Caco-2 (cell line): ENCODE data around the gene NFATC2. TPM values are rescaled to one million over a fixed set of nuclear protein-coding genes. Genes with fewer than 3 reads are reported as not detected.

Experiments used
- BruUV-seq: library from RNA; stranded (reverse); fragments of 400-500 nt; replicated peaks from 2 replicates; lab custom pipeline; 2021; lab: Mats Ljungman, UMichigan
- CTCF ChIA-PET: fragments of 300-600 bp; sonication (Branson Sonifier 250); formaldehyde crosslinking; loops from one replicate; lab custom pipeline; 2022; ENCODE audit warnings: antibody characterized with exemption; lab: Charles Lee
- POLR2A ChIA-PET: fragments of 300-600 bp; sonication (Branson Sonifier 250); formaldehyde crosslinking; loops from one replicate; lab custom pipeline; 2022; ENCODE audit warnings: antibody characterized with exemption; lab: Charles Lee
- DNase-seq, 2 experiments: peaks; one replicate each; pipeline versions ENCODE4 v3.0.0 to v3.0.0-alpha.2; 2020 to 2022
- H3K27me3 ChIP-seq: replicated peaks from 2 replicates; pipeline ENCODE4 v1.6.0; 2011; ENCODE audit warnings: low read length; ENCODE audit not compliant: control insufficient read depth, insufficient read depth
- H3K36me3 ChIP-seq: 2 replicates; pipeline ENCODE4 v1.5.1; 2011; ENCODE audit warnings: low read length; ENCODE audit not compliant: control insufficient read depth, insufficient read depth
- H3K4me1 ChIP-seq: fragments of 250-450 bp; sonication (Bioruptor Pico); 2 replicates; pipeline ENCODE4 v1.5.1; 2020; ENCODE audit warnings: mild to moderate bottlenecking
- H3K4me3 ChIP-seq: 2 replicates; pipeline ENCODE4 v1.5.1; 2011; ENCODE audit warnings: low read depth, mild to moderate bottlenecking, control low read depth, low read length
- H3K9me3 ChIP-seq: fragments of 250-450 bp; sonication (Bioruptor Pico); 2 replicates; pipeline ENCODE4 v1.5.1; 2020; ENCODE audit warnings: mild to moderate bottlenecking, moderate library complexity
- H3K27ac Mint-ChIP-seq: one replicate; pipeline ENCODE4 v1.8.0; 2022; ENCODE audit warnings: mixed read lengths; ENCODE audit not compliant: unreplicated experiment
- H3K27me3 Mint-ChIP-seq: one replicate; pipeline ENCODE4 v1.8.0; 2022; ENCODE audit warnings: mixed read lengths; ENCODE audit not compliant: insufficient read depth, unreplicated experiment
- H3K36me3 Mint-ChIP-seq: one replicate; pipeline ENCODE4 v1.8.0; 2022; ENCODE audit warnings: mild to moderate bottlenecking, mixed read lengths; ENCODE audit not compliant: insufficient read depth, unreplicated experiment
- H3K4me1 Mint-ChIP-seq: one replicate; pipeline ENCODE4 v1.8.0; 2022; ENCODE audit warnings: low read depth, mixed read lengths; ENCODE audit not compliant: unreplicated experiment
- H3K4me3 Mint-ChIP-seq: one replicate; pipeline ENCODE4 v1.8.0; 2022; ENCODE audit warnings: mild to moderate bottlenecking, moderate library complexity, mixed read lengths; ENCODE audit not compliant: unreplicated experiment
- H3K9me3 Mint-ChIP-seq: one replicate; pipeline ENCODE4 v1.8.0; 2022; ENCODE audit warnings: mixed read lengths; ENCODE audit not compliant: unreplicated experiment
- CTCF ChIP-seq, 2 experiments: fragments of 200-600 bp in 1 of 2; IDR thresholded peaks; 1 replicate in 1 of 2; 2 replicates in 1 of 2; pipeline versions ENCODE4 v1.5.1 to v1.8.0; 2011 to 2022; ENCODE audit warnings: antibody characterized with exemption in 1 of 2, control low read depth in 1 of 2, inconsistent platforms in 1 of 2, low read depth in 1 of 2, low read length in 1 of 2, mild to moderate bottlenecking in 1 of 2, moderate library complexity in 1 of 2; ENCODE audit not compliant: insufficient read depth in 1 of 2, severe bottlenecking in 1 of 2, unreplicated experiment in 1 of 2
- intact Hi-C: fragments of 100-400 bp; cut with micrococcal nuclease; formaldehyde crosslinking; loops from one replicate; pipeline ENCODE4 v1.10.0; 2022; ENCODE audit not compliant: unreplicated experiment
- total RNA-seq: library from RNA; stranded (reverse); gene quantifications from 2 replicates; pipeline ENCODE4 v1.2.3, GENCODE V29; 2022

Gene NFATC2
- total RNA-seq, 1 experiment from 2014 or later, result 20.8 TPM

GRCh38 chr20:51373713-51374455 lies 168.6 kb downstream of the NFATC2 start:
- H3K27ac Mint-ChIP-seq, result no peak overlapping the region
- BruUV-seq, result no TSS peak
- POLR2A ChIA-PET, result interaction anchor here (0.5 kb wide), 1 partner anchor 566 kb away, joined by 3 read pairs; no protein-coding TSS in a partner anchor
- H3K27me3 Mint-ChIP-seq, result peaks cover under 1% of the 10 kb centered on the region
- no peak overlapping the region for H3K4me3 ChIP-seq
- H3K36me3 Mint-ChIP-seq, result no peaks in the 10 kb centered on the region
- peaks cover 14% of the 10 kb centered on the region for H3K4me1 ChIP-seq
- H3K9me3 ChIP-seq, result no peaks in the 10 kb centered on the region
- H3K4me3 Mint-ChIP-seq, result no peak overlapping the region
- H3K4me1 Mint-ChIP-seq, result peaks cover 12% of the 10 kb centered on the region
- no peaks in the 10 kb centered on the region for H3K9me3 Mint-ChIP-seq
- intact Hi-C loops, result loop anchor here (5.0 kb wide), 2 partner anchors 168 to 428 kb away; partner anchors contain the start of genes NFATC2 and SALL4
- DNase-seq, result peak; percentile 63 to 83
- H3K36me3 ChIP-seq, result no peaks in the 10 kb centered on the region
- CTCF ChIA-PET, result interaction anchor here (0.6 to 2.8 kb wide), 6 partner anchors 48 to 386 kb away, joined by 3 to 20 read pairs (median 5); no protein-coding TSS in a partner anchor
- no peaks in the 10 kb centered on the region for H3K27me3 ChIP-seq
- TF ChIP-seq CTCF (IDR thresholded peaks at IDR 0.05; ENCODE audit: insufficient read depth in 1 of 2, low read depth in 1 of 2, low read length in 1 of 2, severe bottlenecking in 1 of 2, unreplicated experiment in 1 of 2), result no peak

GRCh38 chr20:51372966-51373365 lies 169.6 kb downstream of the NFATC2 start:
- BruUV-seq, result no TSS peak
- ChIA-PET POLR2A (interaction anchor here (0.5 kb wide), 1 partner anchor 567 kb away, joined by 3 read pairs; no protein-coding TSS in a partner anchor), CTCF (interaction anchor here (0.5 to 2.8 kb wide), 7 partner anchors 47 to 706 kb away, joined by 3 to 20 read pairs (median 4); no protein-coding TSS in a partner anchor)
- peaks cover 5% of the 10 kb centered on the region for H3K27me3 Mint-ChIP-seq
- H3K36me3 Mint-ChIP-seq, result no peaks in the 10 kb centered on the region
- H3K4me3 ChIP-seq, result no peak overlapping the region
- no peak overlapping the region for H3K4me3 Mint-ChIP-seq
- intact Hi-C loops, result loop anchor here (1.0 to 5.0 kb wide), 8 partner anchors 156 to 710 kb away; partner anchors contain the start of genes NFATC2 and SALL4
- no peaks in the 10 kb centered on the region for H3K36me3 ChIP-seq
- H3K27me3 ChIP-seq, result no peaks in the 10 kb centered on the region
- peaks cover 14% of the 10 kb centered on the region for H3K4me1 ChIP-seq
- H3K9me3 Mint-ChIP-seq, result no peaks in the 10 kb centered on the region
- H3K4me1 Mint-ChIP-seq, result peaks cover 12% of the 10 kb centered on the region
- no peak for TF ChIP-seq CTCF (IDR thresholded peaks at IDR 0.05; ENCODE audit: insufficient read depth in 1 of 2, low read depth in 1 of 2, low read length in 1 of 2, severe bottlenecking in 1 of 2, unreplicated experiment in 1 of 2)
- H3K9me3 ChIP-seq, result no peaks in the 10 kb centered on the region
- no peak for DNase-seq
- H3K27ac Mint-ChIP-seq, result no peak overlapping the region

GRCh38 chr20:51372176-51372803 lies 170.2 kb downstream of the NFATC2 start:
- DNase-seq, result peak; percentile 88 to 92
- ChIA-PET POLR2A (no interaction called here), CTCF (interaction anchor here (0.5 to 2.8 kb wide), 9 partner anchors 46 to 706 kb away, joined by 3 to 20 read pairs (median 4); no protein-coding TSS in a partner anchor)
- BruUV-seq, result no TSS peak
- H3K36me3 ChIP-seq, result no peaks in the 10 kb centered on the region
- no peaks in the 10 kb centered on the region for H3K9me3 Mint-ChIP-seq
- no peak overlapping the region for H3K4me3 ChIP-seq
- H3K27ac Mint-ChIP-seq, result no peak overlapping the region
- no peak overlapping the region for H3K4me3 Mint-ChIP-seq
- H3K36me3 Mint-ChIP-seq, result no peaks in the 10 kb centered on the region
- TF ChIP-seq CTCF (IDR thresholded peaks at IDR 0.05; ENCODE audit: insufficient read depth in 1 of 2, low read depth in 1 of 2, low read length in 1 of 2, severe bottlenecking in 1 of 2, unreplicated experiment in 1 of 2), result peak; percentile 99
- peaks cover 14% of the 10 kb centered on the region for H3K4me1 ChIP-seq
- H3K9me3 ChIP-seq, result no peaks in the 10 kb centered on the region
- intact Hi-C loops, result loop anchor here (1.0 to 5.0 kb wide), 8 partner anchors 157 to 711 kb away; partner anchors contain the start of genes NFATC2 and SALL4
- H3K4me1 Mint-ChIP-seq, result peaks cover 12% of the 10 kb centered on the region
- H3K27me3 Mint-ChIP-seq, result peaks cover 6% of the 10 kb centered on the region
- no peaks in the 10 kb centered on the region for H3K27me3 ChIP-seq
